Astrocyte of the cerebellum (primary cell): ENCODE data around the gene F2RL2.

Experiments used
- DNase-seq: peaks from one replicate; pipeline ENCODE4 v3.0.0-alpha.2; 2011; ENCODE audit warnings: low read depth
- H3K4me3 ChIP-seq: 2 replicates; pipeline ENCODE4 v1.5.1; 2011; ENCODE audit warnings: mild to moderate bottlenecking, low read depth, low read length, moderate library complexity
- CTCF ChIP-seq: IDR thresholded peaks from 2 replicates; pipeline ENCODE4 v1.5.1; 2012; ENCODE audit warnings: low read length, low read depth, moderate library complexity, mild to moderate bottlenecking; ENCODE audit errors: missing control alignments
- in situ Hi-C: cut with HindIII; loops from 2 replicates; pipeline ENCODE4 v1.10.0; 2017; ENCODE audit warnings: low sequenced_read_pairs

The F2RL2 gene

GRCh38 chr5:76643371-76643770 is 20.2 kb upstream of the F2RL2 start:
- no peak for TF ChIP-seq CTCF
- DNase-seq = no peak
- in situ Hi-C loops = no loop called here
- H3K4me3 ChIP-seq = no peak overlapping the region

- in situ Hi-C loops = no loop called here
- TF ChIP-seq CTCF = no peak
- DNase-seq = no peak
- no peak overlapping the region for H3K4me3 ChIP-seq
Measured at GRCh38 chr5:76642390-76643040, 19.3 kb upstream of the F2RL2 start.

GRCh38 chr5:76641514-76642120 is 18.4 kb upstream of the F2RL2 start:
- H3K4me3 ChIP-seq = no peak overlapping the region
- in situ Hi-C loops = no loop called here
- peak; percentile 60 for DNase-seq
- peak; percentile 76 for TF ChIP-seq CTCF

GRCh38 chr5:76638479-76638878 is 15.3 kb upstream of the F2RL2 start:
- in situ Hi-C loops = no loop called here

GRCh38 chr5:76637490-76637889 is 14.3 kb upstream of the F2RL2 start:
- DNase-seq = no peak
- in situ Hi-C loops = no loop called here
- no peak for TF ChIP-seq CTCF
- no peak overlapping the region for H3K4me3 ChIP-seq

More at GRCh38 chr5:76638479-76638878, 15.3 kb upstream of the F2RL2 start:
- H3K4me3 ChIP-seq = no peak overlapping the region
- TF ChIP-seq CTCF = no peak
- DNase-seq = no peak

GRCh38 chr5:76634661-76635060 is 11.5 kb upstream of the F2RL2 start:
- no peak for TF ChIP-seq CTCF
- in situ Hi-C loops = no loop called here
- DNase-seq = no peak
- no peak overlapping the region for H3K4me3 ChIP-seq
